MCF 10A (cell line): ENCODE measurements around the gene PAK4. TPM values are rescaled to one million over a fixed set of nuclear protein-coding genes. Genes with fewer than 3 reads are reported as not detected.

Experiments used
- BruUV-seq: library from RNA; stranded (reverse); fragments of 400-500 nt; replicated peaks from 2 replicates; lab custom pipeline; 2021; lab: Mats Ljungman, UMichigan
- CTCF ChIA-PET: fragments of 300-600 bp; sonication (Branson Sonifier 250); formaldehyde crosslinking; extraction: SDS; loops from one replicate; lab custom pipeline; 2021; ENCODE audit warnings: antibody characterized with exemption, inconsistent platforms; lab: Yijun Ruan, JAX
- POLR2A ChIA-PET: fragments of 300-600, 350-650 bp; sonication (Branson Sonifier 250); formaldehyde crosslinking; extraction: SDS; loops from one replicate; lab custom pipeline; 2020; ENCODE audit warnings: antibody characterized with exemption, inconsistent platforms; lab: Yijun Ruan, JAX
- DNase-seq: peaks from one replicate; pipeline ENCODE4 v3.0.0-alpha.2; 2018; ENCODE audit not compliant: unreplicated experiment
- H3K27ac Mint-ChIP-seq: one replicate; pipeline ENCODE4 v1.8.0; 2022; ENCODE audit warnings: mild to moderate bottlenecking, low read depth, mixed read lengths; ENCODE audit not compliant: unreplicated experiment
- H3K27me3 Mint-ChIP-seq: one replicate; pipeline ENCODE4 v1.8.0; 2022; ENCODE audit warnings: mixed read lengths; ENCODE audit not compliant: insufficient read depth, unreplicated experiment
- H3K36me3 Mint-ChIP-seq: one replicate; pipeline ENCODE4 v1.8.0; 2022; ENCODE audit warnings: mild to moderate bottlenecking, moderate library complexity, mixed read lengths; ENCODE audit not compliant: insufficient read depth, unreplicated experiment
- H3K4me1 Mint-ChIP-seq: one replicate; pipeline ENCODE4 v1.8.0; 2022; ENCODE audit warnings: mixed read lengths; ENCODE audit not compliant: insufficient read depth, unreplicated experiment
- H3K4me3 Mint-ChIP-seq: one replicate; pipeline ENCODE4 v1.8.0; 2022; ENCODE audit warnings: mild to moderate bottlenecking, moderate library complexity, mixed read lengths; ENCODE audit not compliant: unreplicated experiment
- H3K9me3 Mint-ChIP-seq: one replicate; pipeline ENCODE4 v1.8.0; 2022; ENCODE audit warnings: mixed read lengths; ENCODE audit not compliant: unreplicated experiment
- intact Hi-C: fragments of 100-400 bp; cut with micrococcal nuclease; formaldehyde crosslinking; loops from 2 replicates; pipeline ENCODE4 v1.14.1; 2022
- total RNA-seq: library from RNA; stranded (reverse); gene quantifications from 2 replicates; pipeline ENCODE4 v1.2.3, GENCODE V29; 2022
- TF ChIP-seq, protein P1 (sequence below): fragments of 200-600 bp; IDR thresholded peaks from one replicate; pipeline ENCODE4 v1.8.0; 2022; ENCODE audit warnings: antibody characterized with exemption, mild to moderate bottlenecking; ENCODE audit not compliant: unreplicated experiment

Gene PAK4
- total RNA-seq, 1 experiment from 2014 or later: 29.5 TPM

DNA sequence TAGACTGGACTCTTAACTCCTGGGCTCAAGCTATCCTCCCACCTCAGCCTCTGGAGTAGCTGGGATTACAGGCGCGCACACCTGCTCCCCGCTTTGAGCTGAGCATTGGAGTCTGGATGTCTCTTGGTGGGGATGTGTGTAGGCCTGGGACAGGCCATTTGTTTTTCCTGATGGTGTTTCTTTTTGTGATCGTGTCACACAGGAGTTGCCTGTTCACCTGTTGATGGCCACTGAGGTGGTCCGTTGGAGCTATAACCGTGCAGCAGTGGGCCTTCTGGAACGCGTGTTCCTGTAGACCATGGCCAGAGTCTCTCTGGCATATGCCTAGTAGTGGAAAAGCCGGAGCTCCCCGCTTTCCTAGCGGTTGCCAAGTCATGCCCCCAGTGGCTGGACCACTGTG, 3.5 kb downstream of the PAK4 start:
- ChIA-PET CTCF (interaction anchor here (0.6 to 1.2 kb wide), 5 partner anchors 20 to 420 kb away, joined by 3 to 4 read pairs (median 3); no protein-coding TSS in a partner anchor), POLR2A (interaction anchor here (1.1 to 1.4 kb wide), 2 partner anchors 9 to 197 kb away, joined by 3 to 4 read pairs; no protein-coding TSS in a partner anchor)
- H3K9me3 Mint-ChIP-seq: no peaks in the 10 kb centered on the region
- peaks cover 7% of the 10 kb centered on the region for H3K36me3 Mint-ChIP-seq
- H3K27ac Mint-ChIP-seq: no peak overlapping the region
- no peaks in the 10 kb centered on the region for H3K27me3 Mint-ChIP-seq
- H3K4me1 Mint-ChIP-seq: peaks cover 23% of the 10 kb centered on the region
- no TSS peak for BruUV-seq
- intact Hi-C loops: loop anchor here (10.0 kb wide), 1 partner anchor 406 kb away; the partner anchor contains the start of gene EID2B
- H3K4me3 Mint-ChIP-seq: no peak overlapping the region
- DNase-seq: no peak
- TF ChIP-seq, protein P1, sequence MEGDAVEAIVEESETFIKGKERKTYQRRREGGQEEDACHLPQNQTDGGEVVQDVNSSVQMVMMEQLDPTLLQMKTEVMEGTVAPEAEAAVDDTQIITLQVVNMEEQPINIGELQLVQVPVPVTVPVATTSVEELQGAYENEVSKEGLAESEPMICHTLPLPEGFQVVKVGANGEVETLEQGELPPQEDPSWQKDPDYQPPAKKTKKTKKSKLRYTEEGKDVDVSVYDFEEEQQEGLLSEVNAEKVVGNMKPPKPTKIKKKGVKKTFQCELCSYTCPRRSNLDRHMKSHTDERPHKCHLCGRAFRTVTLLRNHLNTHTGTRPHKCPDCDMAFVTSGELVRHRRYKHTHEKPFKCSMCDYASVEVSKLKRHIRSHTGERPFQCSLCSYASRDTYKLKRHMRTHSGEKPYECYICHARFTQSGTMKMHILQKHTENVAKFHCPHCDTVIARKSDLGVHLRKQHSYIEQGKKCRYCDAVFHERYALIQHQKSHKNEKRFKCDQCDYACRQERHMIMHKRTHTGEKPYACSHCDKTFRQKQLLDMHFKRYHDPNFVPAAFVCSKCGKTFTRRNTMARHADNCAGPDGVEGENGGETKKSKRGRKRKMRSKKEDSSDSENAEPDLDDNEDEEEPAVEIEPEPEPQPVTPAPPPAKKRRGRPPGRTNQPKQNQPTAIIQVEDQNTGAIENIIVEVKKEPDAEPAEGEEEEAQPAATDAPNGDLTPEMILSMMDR: no peak

- TF ChIP-seq, protein P1: no peak
- no peak overlapping the region for H3K4me3 Mint-ChIP-seq
- POLR2A ChIA-PET: no interaction called here
- no peaks in the 10 kb centered on the region for H3K27me3 Mint-ChIP-seq
- no TSS peak for BruUV-seq
- peaks cover 13% of the 10 kb centered on the region for H3K4me1 Mint-ChIP-seq
- CTCF ChIA-PET: no interaction called here
- H3K9me3 Mint-ChIP-seq: no peaks in the 10 kb centered on the region
- peaks cover 3% of the 10 kb centered on the region for H3K36me3 Mint-ChIP-seq
- DNase-seq: no peak
- intact Hi-C loops: no loop called here
- no peak overlapping the region for H3K27ac Mint-ChIP-seq
Observed at GRCh38 chr19:39130337-39131254, 5.0 kb downstream of the PAK4 start.

DNA sequence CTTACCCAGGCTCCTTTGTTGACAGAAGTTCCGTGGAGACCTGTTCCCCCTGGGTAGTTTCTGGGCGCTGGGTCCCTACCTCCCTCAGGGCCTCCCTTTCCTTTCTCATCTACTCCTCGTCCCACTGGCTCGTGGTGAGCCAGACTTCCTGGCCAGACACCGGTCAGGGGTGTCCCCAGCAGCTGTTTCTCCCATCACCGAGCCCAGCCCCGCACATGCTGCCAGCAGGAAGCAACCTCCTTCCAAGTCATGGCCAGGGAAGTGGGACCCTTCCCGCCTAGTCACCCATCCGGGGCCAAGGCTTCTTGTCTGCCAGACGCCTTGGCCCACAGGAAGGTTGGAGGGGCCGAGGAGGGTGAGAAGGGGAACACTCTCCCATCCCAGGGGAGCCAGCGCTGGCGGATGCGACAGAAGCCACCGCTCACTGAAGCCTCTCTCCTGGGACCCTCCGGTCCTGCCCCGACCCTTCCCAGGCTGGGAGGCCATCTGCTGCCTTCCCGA, 5.7 kb downstream of the PAK4 start:
- POLR2A ChIA-PET: no interaction called here
- BruUV-seq: no TSS peak
- Mint-ChIP-seq H3K27me3 (no peaks in the 10 kb centered on the region), H3K27ac (no peak overlapping the region), H3K9me3 (no peaks in the 10 kb centered on the region), H3K4me1 (peaks cover 13% of the 10 kb centered on the region), H3K36me3 (no peaks in the 10 kb centered on the region), H3K4me3 (no peak overlapping the region)
- CTCF ChIA-PET: no interaction called here
- intact Hi-C loops: no loop called here
- TF ChIP-seq, protein P1: no peak
- no peak for DNase-seq

DNA sequence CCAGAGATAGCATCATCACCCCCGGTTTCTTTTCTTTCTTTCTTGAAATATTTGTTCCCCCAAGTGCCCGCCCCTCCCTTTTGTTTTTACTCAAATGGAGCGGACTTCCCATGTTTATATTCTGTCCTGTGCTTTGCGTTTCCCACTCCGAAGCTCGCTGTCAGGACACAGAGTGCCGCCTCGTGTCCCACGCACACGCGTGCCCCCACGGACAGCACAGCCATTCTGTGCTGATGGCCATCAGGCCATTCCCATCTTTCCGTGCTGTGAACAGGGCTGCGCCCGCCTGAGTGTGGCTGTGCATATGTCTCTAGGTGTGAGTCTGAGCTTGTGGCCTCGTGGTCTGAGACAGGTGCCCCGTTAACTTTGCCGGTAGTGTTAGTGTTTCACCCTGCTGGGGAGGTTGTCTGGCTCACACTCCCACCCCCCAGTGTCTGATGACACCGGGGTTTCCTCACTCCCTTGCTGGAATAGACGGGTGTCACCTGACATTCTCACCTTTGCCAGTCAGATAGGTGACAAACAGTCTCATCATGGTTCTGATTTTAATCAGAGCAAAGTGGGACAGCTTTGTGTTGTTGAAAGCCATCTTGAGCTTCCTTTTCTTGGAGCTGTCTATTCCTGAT, 6.9 kb downstream of the PAK4 start:
- Mint-ChIP-seq H3K4me3 (no peak overlapping the region), H3K27ac (no peak overlapping the region), H3K27me3 (no peaks in the 10 kb centered on the region), H3K4me1 (peaks cover 9% of the 10 kb centered on the region), H3K36me3 (no peaks in the 10 kb centered on the region), H3K9me3 (no peaks in the 10 kb centered on the region)
- intact Hi-C loops: no loop called here
- TF ChIP-seq, protein P1: no peak
- DNase-seq: no peak
- POLR2A ChIA-PET: no interaction called here
- CTCF ChIA-PET: interaction anchor here (0.5 to 1.0 kb wide), 3 partner anchors 10 to 1910 kb away, joined by 3 to 5 read pairs (median 3); no protein-coding TSS in a partner anchor
- no TSS peak for BruUV-seq
